Activated T-cell treated with anti-CD3 and anti-CD28 coated beads for 1 hour (primary cell): ENCODE measurements around the gene RAB6A.
"Not testable (repeated sequence)": the region's sequence is repeated elsewhere in the genome, so short reads cannot be mapped to it uniquely, and the experiment has no call there.

ENCODE experiments used
- DNase-seq: peaks from one replicate; pipeline ENCODE4 v3.0.0-alpha.2; 2020; ENCODE audit warnings: low read depth

Gene RAB6A

GRCh38 chr11:73762732-73763131 lies 1.9 kb upstream of the RAB6A start:
- no peak for DNase-seq

- DNase-seq: no peak
Observed at GRCh38 chr11:73761403-73761945, 600 bp upstream of the RAB6A start.

GRCh38 chr11:73760135-73760678 lies 667 bp downstream of the RAB6A start:
- DNase-seq: no peak

GRCh38 chr11:73759610-73760134 lies 1.2 kb downstream of the RAB6A start:
- DNase-seq: no peak

- no peak for DNase-seq
Observed at GRCh38 chr11:73758451-73758850, 2.4 kb downstream of the RAB6A start.

- DNase-seq: no peak
Observed at GRCh38 chr11:73757598-73757997, 3.3 kb downstream of the RAB6A start.

GRCh38 chr11:73755670-73756069 lies 5.2 kb downstream of the RAB6A start:
- no peak for DNase-seq

- no peak for DNase-seq
Observed at GRCh38 chr11:73753938-73754337, 6.9 kb downstream of the RAB6A start.

GRCh38 chr11:73752903-73753302 lies 8.0 kb downstream of the RAB6A start:
- no peak for DNase-seq

- no peak for DNase-seq
Observed at GRCh38 chr11:73752216-73752867, 8.5 kb downstream of the RAB6A start.

- DNase-seq: not testable (repeated sequence)
Observed at GRCh38 chr11:73750862-73751261, 10.0 kb downstream of the RAB6A start.

- DNase-seq: no peak
Observed at GRCh38 chr11:73750228-73750627, 10.6 kb downstream of the RAB6A start.

GRCh38 chr11:73749118-73749517 lies 11.8 kb downstream of the RAB6A start:
- DNase-seq: no peak

- no peak for DNase-seq
Observed at GRCh38 chr11:73748300-73748699, 12.6 kb downstream of the RAB6A start.

GRCh38 chr11:73747762-73748161 lies 13.1 kb downstream of the RAB6A start:
- DNase-seq: no peak

GRCh38 chr11:73746701-73747100 lies 14.2 kb downstream of the RAB6A start:
- DNase-seq: no peak

- no peak for DNase-seq
Observed at GRCh38 chr11:73743045-73743444, 17.8 kb downstream of the RAB6A start.

GRCh38 chr11:73735959-73736358 lies 24.9 kb downstream of the RAB6A start:
- not testable (repeated sequence) for DNase-seq

GRCh38 chr11:73734993-73735392 lies 25.9 kb downstream of the RAB6A start:
- no peak for DNase-seq

- DNase-seq: not testable (repeated sequence)
Observed at GRCh38 chr11:73734011-73734410, 26.9 kb downstream of the RAB6A start.

- DNase-seq: not testable (repeated sequence)
Observed at GRCh38 chr11:73732936-73733335, 27.9 kb downstream of the RAB6A start.

GRCh38 chr11:73729594-73730206 lies 31.2 kb downstream of the RAB6A start:
- no peak for DNase-seq

- no peak for DNase-seq
Observed at GRCh38 chr11:73728000-73728399, 32.9 kb downstream of the RAB6A start.
